DMS79 (cell line): Measurements from ENCODE around the gene TAL1.
A peak's percentile ranks its signal among the peaks of the same experiment; 100 is the strongest.

Experiments
- DNase-seq: peaks from one replicate; lab custom pipeline; 2025; lab: John Stamatoyannopoulos, UW

Gene TAL1

DNA sequence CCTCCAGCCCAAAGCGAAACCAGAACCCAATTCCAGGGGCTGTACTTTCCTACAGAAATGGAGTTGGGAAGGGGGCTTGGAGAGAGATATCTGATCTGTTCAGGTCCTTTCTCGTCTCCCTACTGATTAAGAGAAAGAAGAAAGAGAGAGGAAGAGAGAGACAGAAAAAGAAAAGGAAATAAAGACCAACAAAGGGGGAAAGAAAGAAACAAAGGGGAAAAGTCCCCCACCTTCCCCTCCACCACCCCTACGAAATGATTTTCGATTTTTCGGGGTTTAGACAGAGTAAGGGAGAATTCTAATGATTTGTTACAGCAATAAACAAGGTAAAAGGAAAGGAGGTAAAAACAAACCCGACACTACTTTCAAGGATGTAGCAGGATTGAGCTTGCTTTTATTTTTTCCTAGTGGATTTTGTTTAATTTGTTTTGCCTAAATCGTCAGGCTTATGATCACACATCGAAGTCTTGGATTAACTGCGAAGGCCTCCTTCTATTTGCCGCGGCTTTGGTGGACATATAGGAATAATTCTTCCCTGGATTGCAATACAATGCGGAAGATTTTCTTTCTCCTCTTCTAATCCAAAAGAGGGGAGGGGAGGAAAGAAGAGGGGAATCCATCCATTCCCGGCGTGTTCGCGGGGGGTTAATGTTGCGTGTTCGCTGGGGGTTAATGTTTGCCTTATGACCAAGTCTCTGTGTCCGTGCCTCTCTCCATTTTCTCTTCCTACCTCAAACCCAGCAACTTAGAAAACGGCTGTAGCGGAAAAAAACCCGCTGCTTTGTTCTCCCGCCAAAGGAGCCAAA is 1.9 kb downstream of the TAL1 start:
- DNase-seq: no peak

DNA sequence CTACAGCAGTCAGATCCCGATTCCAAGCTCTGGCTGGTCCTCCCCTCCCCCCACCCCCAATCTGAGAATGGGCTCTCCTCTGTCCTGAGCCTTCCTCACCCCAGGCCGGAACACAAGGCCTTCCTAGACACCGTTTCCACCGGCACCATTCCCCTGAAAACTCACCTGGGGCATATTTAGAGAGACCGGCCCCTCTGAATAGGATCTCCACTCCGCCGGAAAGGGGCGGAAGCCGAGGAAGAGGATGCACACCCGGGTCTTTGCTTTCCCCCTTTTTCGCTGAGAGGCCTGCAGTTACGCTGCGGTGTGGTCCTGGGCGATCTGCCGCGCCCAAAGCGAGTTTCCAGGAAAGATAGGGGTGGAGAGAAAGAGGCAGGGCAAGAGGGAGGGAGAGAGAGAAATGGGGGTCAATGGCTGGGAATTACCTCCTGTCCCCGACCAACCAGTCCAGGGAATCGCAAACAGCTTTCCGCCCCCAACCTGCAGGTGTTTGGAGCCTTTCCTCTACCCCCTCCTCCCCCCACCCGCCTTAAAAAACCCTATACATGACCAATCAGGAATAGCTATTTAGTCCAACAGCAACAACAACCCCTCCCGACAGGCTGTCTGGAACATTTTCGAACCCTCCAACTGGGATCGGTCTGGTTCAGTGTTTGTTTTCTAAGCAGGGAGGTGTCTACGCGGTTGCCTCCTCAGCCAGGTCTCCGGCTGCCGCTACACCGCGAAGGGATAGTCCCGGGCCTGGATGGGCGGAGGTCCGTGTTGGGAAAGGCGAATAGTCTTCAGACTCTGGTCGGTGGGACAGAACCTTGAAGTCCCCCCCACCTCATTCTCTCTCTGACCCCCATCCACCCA is 2.8 kb downstream of the TAL1 start:
- no peak for DNase-seq

DNA sequence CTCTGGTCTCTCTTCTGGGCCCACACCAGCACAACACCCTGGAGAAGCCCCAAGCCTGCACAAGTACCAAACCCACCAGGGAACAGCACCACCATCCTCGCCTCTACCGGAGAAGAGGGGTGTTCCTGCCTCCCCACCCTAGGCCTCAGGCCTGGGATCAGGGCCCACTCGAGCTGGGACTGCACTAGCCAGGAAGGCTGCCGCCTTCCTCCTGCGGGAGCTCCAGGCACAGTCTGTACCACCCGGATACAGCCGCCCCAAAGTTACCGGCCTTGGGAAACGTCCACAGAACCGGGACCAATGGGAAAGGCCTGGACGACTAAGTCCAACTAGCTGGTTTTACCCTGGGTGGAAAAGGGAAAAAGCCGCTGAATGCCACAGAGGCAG is 3.4 kb downstream of the TAL1 start:
- DNase-seq: no peak

- DNase-seq: no peak
Measured at GRCh38 chr1:47227341-47228232, 4.4 kb downstream of the TAL1 start.

DNA sequence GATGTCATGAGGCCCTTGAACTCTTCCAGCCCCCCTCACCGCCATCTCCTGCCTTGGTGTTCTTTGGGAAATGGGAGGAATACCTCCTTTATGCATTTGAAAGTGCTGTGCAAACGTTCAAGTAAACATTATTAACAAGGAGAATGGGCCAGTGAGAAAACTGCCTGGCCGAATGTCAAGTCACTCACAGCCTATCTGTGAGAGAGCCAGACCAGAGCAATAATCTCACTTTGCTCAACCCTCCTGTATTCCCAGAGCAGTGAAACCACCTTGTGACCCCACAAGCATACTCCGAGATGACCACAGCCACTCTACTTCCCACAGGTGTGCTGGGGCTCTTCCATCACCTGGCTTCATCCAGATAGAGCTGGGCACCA is 5.2 kb downstream of the TAL1 start:
- no peak for DNase-seq

DNA sequence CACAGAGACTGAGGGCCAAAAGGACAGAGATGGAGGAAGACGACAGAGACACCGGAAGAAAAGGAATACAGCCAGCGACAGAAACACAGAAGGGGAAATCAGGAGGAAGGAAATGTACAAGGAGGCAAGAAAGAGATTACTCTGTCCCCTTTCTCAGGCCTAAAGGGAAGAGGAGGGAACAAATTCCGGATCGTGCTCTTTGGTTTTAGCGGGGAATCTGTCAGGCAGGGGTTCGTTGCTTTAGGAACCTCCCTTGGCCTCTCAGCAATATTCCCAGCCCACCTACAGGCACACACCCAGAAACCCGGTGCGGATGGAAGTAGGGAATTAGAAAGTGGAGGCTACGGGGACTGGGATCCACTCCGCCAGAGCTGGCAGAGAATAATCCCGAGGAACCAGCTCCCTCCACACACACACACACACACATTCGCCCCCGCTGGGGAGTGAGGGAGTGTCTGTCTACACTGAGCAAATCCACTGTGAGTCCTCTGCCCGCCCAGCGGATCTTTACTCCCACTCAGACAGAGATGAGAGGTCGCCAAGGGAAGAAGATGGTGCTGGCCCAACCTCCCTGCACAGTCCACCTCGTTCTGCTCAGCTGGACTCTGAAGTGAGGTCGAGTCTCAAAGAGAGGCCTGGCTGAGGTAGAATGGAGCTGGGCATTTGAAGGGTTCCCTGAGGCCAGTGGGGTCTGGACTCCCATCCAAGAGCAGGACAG is 5.7 kb downstream of the TAL1 start:
- no peak for DNase-seq

DNA sequence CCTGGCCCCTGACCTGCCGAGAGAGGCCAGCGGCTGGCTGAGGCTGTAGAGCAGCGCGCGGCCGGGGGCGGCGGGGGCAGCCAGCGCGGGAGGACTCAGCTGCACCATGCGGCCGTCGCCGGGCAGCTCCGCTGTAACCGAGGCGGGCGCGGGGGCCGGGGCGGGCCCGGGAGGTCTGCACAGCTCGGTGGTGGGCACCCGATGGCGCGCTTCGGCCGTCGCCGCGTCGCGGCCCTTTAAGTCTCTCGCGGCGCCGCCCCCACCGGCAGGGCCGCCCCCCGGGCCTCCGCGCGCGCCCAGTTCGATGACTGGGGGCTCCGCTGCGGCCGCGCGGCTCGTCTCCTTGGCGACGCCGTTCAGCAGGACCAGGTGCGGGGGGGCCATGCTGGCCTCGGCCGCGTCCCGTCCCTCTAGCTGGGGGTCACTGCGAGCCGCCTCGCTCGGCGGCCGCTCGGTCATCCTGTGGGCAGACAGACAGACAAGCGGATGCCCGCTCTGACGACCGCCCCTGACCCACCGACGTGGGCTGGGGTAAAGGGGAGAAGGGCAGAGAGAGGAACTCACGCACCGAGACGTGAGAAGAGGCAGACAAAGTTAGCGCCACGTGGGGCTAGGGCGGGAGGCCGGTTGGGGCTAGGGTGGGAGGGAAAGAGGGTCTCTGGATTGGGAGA is 6.5 kb downstream of the TAL1 start:
- DNase-seq: no peak

DNA sequence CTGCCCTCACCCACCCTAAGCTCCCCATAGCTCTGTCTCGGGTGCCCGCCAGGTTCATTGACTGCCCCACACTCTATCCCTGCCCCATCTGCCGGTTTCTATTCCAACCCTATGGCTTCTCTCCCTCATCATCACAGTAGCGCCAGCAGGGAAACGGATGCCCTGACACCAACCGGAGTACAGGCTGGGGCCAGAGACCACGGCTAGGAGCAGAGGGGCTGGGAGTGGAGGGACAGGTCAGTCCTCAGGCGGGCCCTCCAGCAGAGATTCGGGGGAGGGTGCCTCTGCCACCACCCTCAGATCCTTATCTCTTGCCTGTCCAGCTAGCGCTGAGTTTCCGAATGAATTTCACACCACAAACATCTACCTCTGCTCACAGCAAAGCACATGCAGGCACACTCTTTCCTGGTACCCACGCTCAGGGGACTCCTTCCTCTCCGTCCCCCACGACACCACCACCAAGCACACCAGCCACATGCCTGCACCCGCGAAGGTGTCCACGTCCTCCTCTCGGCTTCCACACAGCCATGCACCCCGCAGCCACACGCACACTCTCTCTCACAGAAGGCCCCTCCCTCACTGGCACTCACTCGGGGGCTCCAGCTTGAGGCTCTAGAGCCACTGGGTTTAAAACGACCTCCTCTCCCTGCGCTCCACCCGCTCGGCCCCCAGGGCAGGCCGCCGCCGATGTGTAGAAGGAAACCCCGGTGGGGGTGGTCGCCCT is 7.2 kb downstream of the TAL1 start:
- peak; percentile 11 for DNase-seq

- DNase-seq: no peak
Measured at GRCh38 chr1:47223921-47224675, 7.9 kb downstream of the TAL1 start.

GRCh38 chr1:47223174-47223920 is 8.7 kb downstream of the TAL1 start:
- no peak for DNase-seq

GRCh38 chr1:47222476-47222875 is 9.5 kb downstream of the TAL1 start:
- DNase-seq: no peak

DNA sequence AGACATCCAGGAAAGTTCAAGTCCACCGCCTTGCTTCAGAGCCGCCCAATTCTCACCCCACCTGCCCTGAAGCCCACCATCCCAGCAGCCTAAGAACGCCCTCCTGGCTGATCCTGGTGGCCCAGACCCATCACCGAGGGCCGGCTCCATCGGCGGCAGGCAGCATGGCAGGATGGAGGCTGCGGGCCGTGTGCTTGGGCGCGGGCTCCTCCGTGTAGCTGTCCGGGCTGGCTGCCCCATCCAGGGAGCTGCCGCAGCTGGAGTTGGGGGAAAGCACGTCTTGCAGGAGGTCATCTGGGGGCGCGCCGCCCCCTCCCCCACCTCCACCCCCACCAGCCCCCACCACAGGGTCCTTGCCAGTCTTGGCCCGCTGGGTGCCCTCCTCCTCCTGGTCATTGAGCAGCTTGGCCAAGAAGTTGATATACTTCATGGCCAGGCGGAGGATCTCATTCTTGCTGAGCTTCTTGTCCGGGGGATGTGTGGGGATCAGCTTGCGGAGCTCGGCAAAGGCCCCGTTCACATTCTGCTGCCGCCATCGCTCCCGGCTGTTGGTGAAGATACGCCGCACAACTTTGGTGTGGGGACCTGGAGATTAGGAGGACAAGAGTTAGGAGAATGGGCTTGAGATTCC is 12.3 kb downstream of the TAL1 start:
- no peak for DNase-seq

- DNase-seq: no peak
Measured at GRCh38 chr1:47219001-47219400, 13.0 kb downstream of the TAL1 start.

DNA sequence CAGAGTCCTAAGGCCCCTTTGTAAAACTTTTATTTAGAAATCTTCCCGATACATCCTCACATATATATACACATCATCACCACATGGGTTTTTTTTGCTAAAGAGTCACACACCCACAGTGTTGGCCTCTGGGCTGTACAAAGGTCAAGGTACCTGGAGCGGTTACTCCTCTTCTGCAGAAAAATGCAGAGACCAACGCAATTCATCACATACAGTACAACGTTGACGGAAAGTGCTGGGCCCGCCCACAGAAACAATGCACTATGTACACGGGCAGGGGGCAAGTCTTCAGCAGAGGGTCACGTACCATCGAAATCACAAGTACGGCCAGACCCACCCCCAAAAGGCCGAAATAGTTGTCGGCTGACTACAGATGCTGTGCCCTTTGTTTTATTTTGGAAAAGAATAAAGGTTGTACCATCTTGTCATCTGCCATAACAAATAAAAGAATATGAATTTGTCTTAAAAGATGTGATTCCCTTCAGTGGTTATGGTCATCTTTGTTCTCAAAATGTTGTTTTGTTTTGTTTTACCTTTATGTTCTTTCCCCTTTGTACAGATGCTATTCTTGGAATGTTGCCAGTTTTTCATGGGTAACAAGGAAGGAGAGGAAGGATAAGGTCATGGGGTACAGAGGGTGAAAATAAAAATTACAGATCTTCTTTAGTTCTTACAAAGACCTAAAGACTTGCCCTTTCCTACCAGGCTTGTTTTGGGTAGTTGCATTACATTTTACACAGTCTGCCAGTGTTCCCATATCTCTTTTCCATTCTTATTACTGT is 15.6 kb downstream of the TAL1 start:
- DNase-seq: peak; percentile 14

GRCh38 chr1:47215713-47216112 is 16.3 kb downstream of the TAL1 start:
- DNase-seq: no peak

DNA sequence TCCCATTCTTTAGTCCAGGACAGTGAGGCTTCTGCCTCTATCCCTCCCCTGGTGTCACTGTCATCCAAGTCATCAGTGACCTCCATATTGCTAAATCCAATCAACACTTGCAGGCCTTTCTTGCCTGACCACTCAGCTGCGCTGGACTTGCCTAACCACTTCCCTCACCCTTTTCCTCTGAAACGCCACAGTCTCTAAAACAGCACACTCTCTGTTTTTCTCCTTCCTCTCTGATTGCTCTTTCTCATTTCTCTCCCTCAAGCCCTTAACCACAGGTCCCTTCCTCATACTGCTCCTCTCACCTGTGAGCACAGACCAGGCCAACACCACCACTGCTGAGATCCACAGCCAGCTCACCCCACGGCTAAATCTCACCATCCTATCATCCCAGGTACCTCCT is 17.5 kb downstream of the TAL1 start:
- no peak for DNase-seq

DNA sequence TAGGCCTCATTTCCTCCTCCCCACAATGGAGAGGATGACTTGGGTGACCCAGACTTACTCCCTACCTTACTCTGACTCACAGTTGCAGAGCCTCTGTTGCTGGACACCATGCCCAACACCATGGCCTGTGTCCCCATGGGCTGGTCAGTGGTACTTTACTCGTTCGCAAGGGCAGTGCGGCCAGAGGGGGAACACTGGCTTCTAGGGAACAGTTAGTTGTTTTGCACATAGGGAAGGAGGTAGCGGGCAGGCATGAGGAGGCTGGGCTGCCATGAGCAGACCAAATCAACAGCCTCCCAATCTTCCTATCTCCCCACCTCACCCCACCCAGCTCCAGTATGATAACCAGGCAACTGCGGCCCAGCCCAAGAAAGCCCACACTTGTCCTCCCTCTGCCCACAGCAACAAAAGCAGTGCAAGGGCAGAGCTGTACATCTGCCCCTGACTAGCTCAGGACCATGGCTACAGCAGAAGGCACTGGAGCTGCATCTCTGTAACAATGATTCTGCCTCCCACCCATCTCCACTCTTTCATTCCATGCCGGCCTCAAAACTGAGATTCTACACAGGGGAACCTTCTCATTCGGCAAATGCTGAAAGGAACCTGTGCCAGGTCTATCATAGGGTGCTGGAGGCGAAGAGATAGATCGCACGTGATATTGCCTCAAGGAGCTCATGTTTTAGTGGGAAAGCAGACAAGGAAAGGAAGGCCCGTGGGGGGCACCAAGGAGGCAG is 18.6 kb downstream of the TAL1 start:
- no peak for DNase-seq
